Esophagus muscularis mucosa (tissue), 4 donors: Measurements from ENCODE around the gene TMEM72. TPM values are rescaled to one million over a fixed set of nuclear protein-coding genes. Genes with fewer than 3 reads are reported as not detected.
A peak's percentile ranks its signal among the peaks of the same experiment; 100 is the strongest.
"Not testable (repeated sequence)": the region's sequence is repeated elsewhere in the genome, so short reads cannot be mapped to it uniquely, and the experiment has no call there.

Experiments used
- DNase-seq: peaks from one replicate; pipeline ENCODE4 v3.0.0-alpha.2; 2017; ENCODE audit errors: extremely low spot score
- H3K27ac ChIP-seq, 4 donors: fragments of 200-600 bp; sonication (generic); replicated peaks in 1 of 4; 1 replicate in 3 of 4; 2 replicates in 1 of 4; pipeline ENCODE4 v1.5.1; 2016 to 2019; ENCODE audit warnings: mild to moderate bottlenecking in 1 of 4
- H3K27me3 ChIP-seq, 4 donors: fragments of 200-600 bp; sonication (generic); one replicate each; pipeline versions ENCODE4 v1.5.1 to v1.6.0; 2016 to 2019
- H3K36me3 ChIP-seq, 4 donors: fragments of 200-600 bp; sonication (generic); one replicate each; pipeline ENCODE4 v1.5.1; 2016 to 2019
- H3K4me1 ChIP-seq, 4 donors: fragments of 200-600 bp; sonication (generic); one replicate each; pipeline ENCODE4 v1.5.1; 2016 to 2019
- H3K4me3 ChIP-seq, 4 donors: fragments of 200-600 bp; sonication (generic); 1 replicate in 2 of 4; 2 replicates in 2 of 4; pipeline ENCODE4 v1.5.1; 2016 to 2019; ENCODE audit warnings: mild to moderate bottlenecking in 4 of 4, moderate library complexity in 1 of 4
- H3K9me3 ChIP-seq, 4 donors: fragments of 200-600 bp; sonication (generic); 1 replicate in 3 of 4; 2 replicates in 1 of 4; pipeline ENCODE4 v1.5.1; 2016 to 2019
- EP300 ChIP-seq: sonication (generic); formaldehyde crosslinking; IDR thresholded peaks from one replicate; pipeline ENCODE4 v1.6.1; 2017; ENCODE audit warnings: antibody characterized with exemption
- POLR2A ChIP-seq: fragments of 450-650 bp; IDR thresholded peaks from one replicate; pipeline ENCODE4 v1.6.1; 2017; ENCODE audit warnings: antibody characterized with exemption, moderate library complexity, mild to moderate bottlenecking, low read depth
- POLR2AphosphoS5 ChIP-seq, 2 donors: sonication (generic); formaldehyde crosslinking; IDR thresholded peaks; one replicate each; pipeline ENCODE4 v1.6.1; 2017; ENCODE audit warnings: antibody characterized with exemption in 2 of 2
- WGBS: methylation state at CpG from one replicate; pipeline ENCODE4 v1.1.5; 2018; 5-methylcytosine and 5-hydroxymethylcytosine counted together
- intact Hi-C: fragments of 100-400 bp; cut with DNase I; formaldehyde crosslinking; loops from one replicate; pipeline ENCODE4 v1.15.1; 2023
- total RNA-seq, 4 donors: library from RNA; depleted of rRNA; stranded (reverse); fragments of >200 nt; gene quantifications; one replicate each; pipeline versions ENCODE4 v1.1.0 to v1.2.1, GENCODE V29; 2016
- TF ChIP-seq, protein P1 (sequence below), 3 experiments: fragments of 200-600 bp in 2 of 3; fragments of 450-650 bp in 1 of 3; sonication (generic) in 2 of 3; IDR thresholded peaks; one replicate each; pipeline ENCODE4 v1.5.1; 2017 to 2019; ENCODE audit warnings: antibody characterized with exemption in 3 of 3, mild to moderate bottlenecking in 2 of 3, moderate library complexity in 1 of 3

TMEM72 gene
- total RNA-seq, 4 donors from 2014 or later: not detected

DNA sequence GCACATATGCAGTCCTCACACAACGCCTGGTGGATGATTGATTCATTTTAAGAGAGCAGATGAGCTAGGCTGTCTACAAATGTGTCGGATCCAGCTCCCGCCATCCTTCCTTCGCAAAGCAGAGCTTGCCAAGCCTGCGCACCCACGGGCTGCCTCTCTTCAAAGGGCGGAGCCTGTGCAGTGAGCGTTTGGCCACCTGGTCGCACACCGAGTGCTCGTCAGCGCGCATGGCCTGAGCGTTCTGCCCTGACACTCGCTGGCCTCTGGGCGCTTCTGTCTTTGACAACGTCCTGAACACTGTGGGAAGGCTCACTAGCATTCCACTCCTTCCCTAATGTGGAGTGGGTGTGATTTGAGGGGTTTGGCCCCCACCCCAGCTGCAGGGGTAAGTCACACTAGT is 47.1 kb upstream of the TMEM72 start:
- Histone ChIP-seq H3K36me3 (no peaks in the 10 kb centered on the region), H3K27ac (peak overlapping the region; percentile 73 to 81 (median 80)), H3K9me3 (no peaks in the 10 kb centered on the region), H3K4me3 (peak overlapping the region; percentile 54 to 68 (median 60)), H3K27me3 (no peaks in the 10 kb centered on the region), H3K4me1 (peaks cover 8 to 24% (median 20%) of the 10 kb centered on the region in 4 donors)
- no peak for DNase-seq
- TF ChIP-seq POLR2A (no peak), POLR2AphosphoS5 (IDR thresholded peaks at IDR 0.05) (no peak), EP300 (no peak)
- TF ChIP-seq, protein P1, sequence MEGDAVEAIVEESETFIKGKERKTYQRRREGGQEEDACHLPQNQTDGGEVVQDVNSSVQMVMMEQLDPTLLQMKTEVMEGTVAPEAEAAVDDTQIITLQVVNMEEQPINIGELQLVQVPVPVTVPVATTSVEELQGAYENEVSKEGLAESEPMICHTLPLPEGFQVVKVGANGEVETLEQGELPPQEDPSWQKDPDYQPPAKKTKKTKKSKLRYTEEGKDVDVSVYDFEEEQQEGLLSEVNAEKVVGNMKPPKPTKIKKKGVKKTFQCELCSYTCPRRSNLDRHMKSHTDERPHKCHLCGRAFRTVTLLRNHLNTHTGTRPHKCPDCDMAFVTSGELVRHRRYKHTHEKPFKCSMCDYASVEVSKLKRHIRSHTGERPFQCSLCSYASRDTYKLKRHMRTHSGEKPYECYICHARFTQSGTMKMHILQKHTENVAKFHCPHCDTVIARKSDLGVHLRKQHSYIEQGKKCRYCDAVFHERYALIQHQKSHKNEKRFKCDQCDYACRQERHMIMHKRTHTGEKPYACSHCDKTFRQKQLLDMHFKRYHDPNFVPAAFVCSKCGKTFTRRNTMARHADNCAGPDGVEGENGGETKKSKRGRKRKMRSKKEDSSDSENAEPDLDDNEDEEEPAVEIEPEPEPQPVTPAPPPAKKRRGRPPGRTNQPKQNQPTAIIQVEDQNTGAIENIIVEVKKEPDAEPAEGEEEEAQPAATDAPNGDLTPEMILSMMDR (IDR thresholded peaks at IDR 0.05): no peak
- 57% methylated on average over 8 of the region's 17 CpGs for WGBS
- intact Hi-C loops: loop anchor here (5.0 kb wide), 2 partner anchors 477 to 1192 kb away; partner anchors contain the start of gene CXCL12

DNA sequence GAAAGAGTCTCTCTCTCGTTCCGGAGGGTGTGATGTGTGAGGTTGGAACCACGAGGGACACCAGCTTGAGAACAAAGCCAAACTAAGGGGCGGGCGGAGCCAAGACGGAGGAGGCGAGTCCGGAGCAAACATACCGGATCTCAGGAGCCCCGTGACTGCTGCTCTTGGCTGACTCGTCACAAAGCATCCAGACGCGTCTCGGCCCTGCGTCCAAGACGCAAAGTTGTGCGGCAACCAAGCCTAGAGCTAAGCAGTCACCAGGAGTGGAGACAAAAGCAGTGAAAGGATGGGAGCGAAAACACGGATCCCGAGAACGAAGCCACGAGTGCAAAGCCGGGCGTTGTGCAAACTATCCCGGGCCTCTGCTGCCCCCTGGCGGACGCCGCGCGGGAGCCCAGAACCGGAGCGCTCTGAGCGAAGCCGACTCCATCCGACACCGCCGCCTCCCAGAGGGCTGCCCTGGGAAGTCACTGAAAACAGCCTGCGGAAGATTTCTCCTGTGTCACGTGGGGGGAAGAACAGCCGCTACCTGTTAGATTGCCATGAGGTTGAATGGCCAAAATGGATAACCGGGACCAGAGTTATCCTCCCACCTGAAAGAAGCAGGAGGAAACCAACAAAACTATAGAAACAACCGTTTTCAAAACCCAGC is 46.4 kb upstream of the TMEM72 start:
- Histone ChIP-seq H3K4me3 (peak overlapping the region; percentile 54 to 68 (median 60)), H3K9me3 (no peaks in the 10 kb centered on the region), H3K36me3 (no peaks in the 10 kb centered on the region), H3K4me1 (peaks cover 8 to 24% (median 20%) of the 10 kb centered on the region in 4 donors), H3K27me3 (no peaks in the 10 kb centered on the region), H3K27ac (peak overlapping the region; percentile 73 to 81 (median 80))
- TF ChIP-seq POLR2AphosphoS5 (IDR thresholded peaks at IDR 0.05): peak; percentile 35 to 58
- no peak for TF ChIP-seq POLR2A
- TF ChIP-seq, protein P1 (IDR thresholded peaks at IDR 0.05): peak; percentile 92 to 99 (median 99)
- no peak for TF ChIP-seq EP300
- intact Hi-C loops: loop anchor here (5.0 kb wide), 2 partner anchors 477 to 1192 kb away; partner anchors contain the start of gene CXCL12
- 0% methylated on average over 21 of the region's 42 CpGs for WGBS
- DNase-seq: peak; percentile 98

DNA sequence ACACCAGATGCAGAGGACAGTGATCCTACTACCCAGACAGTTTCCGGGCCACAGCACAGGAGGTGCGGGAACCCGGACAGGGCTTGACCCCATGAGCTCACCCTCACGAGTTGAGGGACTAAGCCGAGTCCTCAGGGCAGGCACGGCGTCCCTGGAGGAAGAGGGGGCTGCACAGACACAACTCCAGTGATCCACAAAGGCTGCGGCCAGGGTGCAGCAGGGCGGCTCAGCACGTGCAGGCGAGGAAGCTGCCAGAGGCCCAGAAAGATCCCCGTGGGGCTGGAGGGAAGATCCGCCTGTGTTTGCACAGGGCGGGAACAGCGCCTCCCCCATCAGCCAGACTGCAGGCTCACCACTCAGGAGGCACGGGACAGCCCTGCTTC is 45.9 kb upstream of the TMEM72 start:
- no peaks in the 10 kb centered on the region for H3K36me3 ChIP-seq
- peak overlapping the region; percentile 54 to 68 (median 60) for H3K4me3 ChIP-seq
- 80% methylated on average over 2 of the region's 16 CpGs for WGBS
- intact Hi-C loops: no loop called here
- no peak for DNase-seq
- no peaks in the 10 kb centered on the region for H3K9me3 ChIP-seq
- peak overlapping the region; percentile 73 to 81 (median 80) for H3K27ac ChIP-seq
- TF ChIP-seq POLR2AphosphoS5 (IDR thresholded peaks at IDR 0.05) (no peak), EP300 (no peak)
- H3K27me3 ChIP-seq: no peaks in the 10 kb centered on the region
- peaks cover 8 to 24% (median 20%) of the 10 kb centered on the region in 4 donors for H3K4me1 ChIP-seq

DNA sequence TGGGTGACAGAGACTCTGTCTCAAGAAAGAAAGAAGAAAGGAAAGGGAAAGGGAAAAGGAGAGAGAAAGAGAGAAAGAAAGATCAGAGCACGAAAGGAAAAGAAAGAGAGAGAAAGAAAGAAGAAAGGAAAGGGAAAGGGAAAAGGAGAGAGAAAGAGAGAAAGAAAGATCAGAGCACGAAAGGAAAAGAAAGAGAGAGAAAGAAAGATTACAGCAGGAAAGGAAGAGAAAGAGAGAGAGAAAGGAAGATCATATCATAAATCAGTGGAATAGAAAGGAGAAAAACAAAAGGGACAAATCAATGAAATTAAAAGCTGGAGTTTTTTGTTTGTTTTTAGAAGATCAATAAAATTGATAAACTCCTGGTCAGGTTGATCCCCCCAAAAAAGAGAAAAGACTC is 44.8 kb upstream of the TMEM72 start:
- H3K27ac ChIP-seq, H3K9me3 ChIP-seq, H3K36me3 ChIP-seq, intact Hi-C loops, DNase-seq, H3K4me3 ChIP-seq, H3K27me3 ChIP-seq: not testable (repeated sequence)
- peaks cover 6 to 24% (median 20%) of the 10 kb centered on the region in 4 donors for H3K4me1 ChIP-seq
- WGBS: 91% methylated on average over 2 of the region's 2 CpGs

DNA sequence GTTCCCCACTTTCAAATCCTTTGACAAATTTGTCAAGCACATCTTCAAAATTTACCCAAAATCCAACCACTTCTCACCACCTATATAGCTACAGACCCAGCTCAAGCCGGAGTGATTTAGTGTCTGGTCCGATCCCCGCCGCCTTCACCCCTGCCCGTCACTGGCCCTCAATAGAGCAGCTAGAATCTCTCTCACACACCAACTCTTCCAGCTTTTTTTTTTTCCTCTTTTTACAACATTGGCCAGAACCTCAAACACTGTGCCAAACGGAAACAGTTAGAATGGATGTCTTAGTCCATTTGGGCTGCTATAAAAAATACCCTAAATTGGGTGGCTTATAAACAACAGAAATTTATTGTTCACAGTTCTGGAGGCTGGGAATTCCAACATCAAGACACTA is 41.1 kb upstream of the TMEM72 start:
- H3K27ac ChIP-seq: no peak overlapping the region
- peaks cover 18 to 31% (median 29%) of the 10 kb centered on the region in 4 donors for H3K4me1 ChIP-seq
- no peaks in the 10 kb centered on the region for H3K27me3 ChIP-seq
- intact Hi-C loops: loop anchor here (10.0 kb wide), 1 partner anchor 105 kb away; the partner anchor contains the start of gene DEPP1
- TF ChIP-seq POLR2A: no peak
- TF ChIP-seq, protein P1 (IDR thresholded peaks at IDR 0.05): no peak
- no peak for TF ChIP-seq EP300
- no peak overlapping the region for H3K4me3 ChIP-seq
- H3K9me3 ChIP-seq: no peaks in the 10 kb centered on the region
- H3K36me3 ChIP-seq: no peaks in the 10 kb centered on the region
- WGBS: 90% methylated on average over 6 of the region's 6 CpGs
- no peak for DNase-seq

DNA sequence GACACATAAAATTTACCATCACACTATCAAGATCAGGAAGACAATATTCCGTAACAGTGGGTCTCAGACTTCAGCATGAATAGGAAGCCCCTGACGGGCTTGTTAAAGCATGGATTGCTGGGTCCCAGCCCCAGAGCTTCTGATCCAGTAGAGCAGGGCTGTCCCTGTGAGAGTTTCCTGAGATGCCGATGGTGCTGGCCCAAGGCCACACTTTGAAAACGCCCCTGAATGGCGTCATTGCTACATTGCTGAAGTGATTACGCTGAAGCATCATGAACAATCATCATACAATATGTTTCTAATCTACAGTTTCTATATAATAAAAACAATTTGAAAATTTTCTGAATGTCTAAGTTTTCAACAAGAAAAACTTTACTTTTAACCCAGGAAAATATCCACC is 38.0 kb upstream of the TMEM72 start:
- TF ChIP-seq POLR2A (no peak), EP300 (no peak), POLR2AphosphoS5 (IDR thresholded peaks at IDR 0.05) (no peak)
- TF ChIP-seq, protein P1 (IDR thresholded peaks at IDR 0.05): no peak
- intact Hi-C loops: loop anchor here (10.0 kb wide), 1 partner anchor 102 kb away; the partner anchor contains the start of gene DEPP1
- DNase-seq: no peak

More for the DNA sequence above, 38.0 kb upstream of the TMEM72 start:
- Histone ChIP-seq H3K27ac (no peak overlapping the region), H3K4me1 (peaks cover 13 to 50% (median 42%) of the 10 kb centered on the region in 4 donors), H3K27me3 (no peaks in the 10 kb centered on the region), H3K36me3 (no peaks in the 10 kb centered on the region), H3K9me3 (no peaks in the 10 kb centered on the region), H3K4me3 (no peak overlapping the region)
- WGBS: 71% methylated on average over 6 of the region's 6 CpGs
